COR-L47 (cell line): Measurements from ENCODE around the gene ECSCR.

Source experiments
- DNase-seq: peaks from one replicate; lab custom pipeline; 2025; lab: John Stamatoyannopoulos, UW

Gene ECSCR

DNA sequence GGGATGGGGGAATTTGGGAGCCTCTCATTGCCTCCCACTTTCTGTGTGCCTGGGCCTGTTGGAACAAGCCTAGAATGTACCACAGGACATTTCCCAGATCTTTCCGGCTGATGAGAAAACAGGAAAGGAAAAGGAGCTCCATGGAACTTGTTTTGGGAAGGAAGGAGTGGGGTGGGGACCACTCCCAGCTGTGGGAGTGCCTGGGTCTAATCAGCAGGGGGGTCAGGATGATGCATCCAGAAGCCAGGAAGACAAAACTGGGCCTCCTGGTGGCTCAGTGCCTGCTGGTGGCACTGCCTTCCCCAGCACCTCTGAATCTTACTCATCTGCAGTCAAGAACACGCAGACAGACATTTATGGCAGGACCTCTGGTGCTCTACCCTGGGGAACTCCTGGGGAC lies 11.0 kb upstream of the ECSCR start:
- no peak for DNase-seq

DNA sequence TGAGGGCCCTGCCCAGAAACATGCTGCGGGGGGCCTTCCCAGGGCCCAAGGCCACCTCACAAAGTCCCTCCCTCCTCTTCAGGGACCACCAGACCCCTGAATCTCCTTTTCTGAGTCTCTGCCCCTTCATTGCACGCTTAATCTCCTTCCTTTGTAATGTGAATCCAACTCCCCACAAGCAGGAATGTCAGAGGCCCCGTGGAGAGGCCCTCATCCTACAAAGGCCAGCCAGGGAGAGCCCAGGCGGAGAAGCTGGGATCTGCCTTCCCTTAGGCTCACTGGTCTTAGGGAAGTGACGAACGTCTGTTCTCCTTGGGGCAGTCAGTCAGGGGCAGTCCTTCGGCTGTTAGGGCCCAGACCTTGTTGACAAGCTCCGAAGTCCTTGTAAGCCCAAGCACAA lies 10.6 kb upstream of the ECSCR start:
- no peak for DNase-seq

DNA sequence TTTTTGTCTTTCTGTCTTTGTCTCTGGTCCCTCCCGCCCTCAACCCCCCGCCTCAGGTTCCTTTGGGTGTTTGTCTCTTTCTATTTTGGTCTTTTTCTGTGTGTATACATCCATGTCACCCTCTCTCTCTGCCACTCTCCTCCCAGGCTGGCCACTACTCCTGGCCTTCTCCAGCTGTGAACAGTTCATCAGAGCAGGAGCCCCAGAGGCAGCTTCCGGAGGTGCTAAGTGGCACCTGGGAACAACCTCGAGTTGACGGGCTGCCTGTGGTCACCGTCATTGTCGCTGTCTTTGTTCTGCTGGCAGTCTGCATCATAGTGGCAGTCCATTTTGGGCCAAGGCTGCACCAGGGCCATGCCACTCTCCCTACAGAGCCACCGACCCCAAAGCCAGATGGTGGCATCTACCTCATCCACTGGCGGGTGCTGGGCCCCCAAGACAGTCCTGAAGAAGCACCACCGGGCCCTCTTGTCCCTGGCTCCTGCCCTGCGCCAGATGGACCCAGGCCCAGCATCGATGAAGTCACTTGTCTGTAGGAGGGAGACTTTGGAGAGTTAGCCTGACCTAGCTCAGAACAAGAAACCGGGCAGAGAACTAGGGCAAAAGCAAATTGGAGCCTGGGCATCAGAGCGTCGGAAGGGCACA lies 10.0 kb upstream of the ECSCR start:
- no peak for DNase-seq

DNA sequence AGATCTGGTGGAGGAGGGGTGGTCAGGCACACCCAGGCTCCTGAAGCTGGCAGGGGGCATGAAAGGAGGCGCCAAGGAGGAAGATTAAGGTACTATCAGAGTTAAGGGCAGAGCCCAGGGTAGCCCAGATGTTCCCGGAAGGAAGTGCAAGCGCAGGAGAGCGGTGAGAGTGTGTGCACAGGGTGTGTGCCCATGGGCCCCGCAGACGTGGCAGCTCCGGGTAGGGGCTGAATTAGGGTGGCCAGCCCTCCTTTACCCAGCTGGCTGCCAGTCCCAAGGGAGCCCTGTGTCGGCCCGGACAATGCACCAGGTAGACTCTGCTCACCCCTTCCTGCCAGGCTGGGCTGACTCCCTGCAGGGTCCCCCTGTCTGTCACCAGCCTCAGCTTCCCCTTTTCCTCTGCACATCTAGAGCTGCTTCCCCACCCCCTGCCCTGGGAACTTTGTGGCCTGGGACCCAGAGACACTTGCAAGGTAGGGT lies 8.3 kb upstream of the ECSCR start, which contains the start of gene SMIM33:
TSS of gene SMIM33 (plus strand) at position 184 of the 480 bp plus-strand sequence. CDS start at position 302, 118 bp downstream.
- DNase-seq: no peak

DNA sequence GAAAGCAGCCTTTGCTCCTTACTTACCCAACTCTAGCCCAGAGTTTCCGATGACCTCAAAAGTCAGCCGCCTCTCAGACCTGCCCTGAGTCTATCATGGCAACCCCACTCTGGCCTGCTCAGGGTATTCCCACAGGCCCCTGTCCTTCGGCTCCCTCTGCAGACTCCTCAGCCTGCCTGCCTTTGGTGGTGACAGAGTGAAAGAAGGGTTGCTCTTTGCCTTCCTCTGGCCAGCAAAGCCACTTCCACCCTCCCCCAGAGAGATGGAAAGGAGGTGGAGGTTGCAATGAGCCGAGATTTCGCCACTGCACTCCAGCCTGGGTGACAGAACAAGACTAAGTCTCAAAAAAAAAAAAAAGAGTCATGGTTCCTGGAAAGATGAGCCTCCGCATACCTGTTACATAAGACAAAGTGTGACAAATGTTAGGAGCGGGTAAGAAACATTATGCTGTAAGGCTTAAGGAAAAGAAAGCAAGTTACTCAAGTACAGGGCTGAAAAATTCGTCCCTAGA lies 5.9 kb upstream of the ECSCR start:
- DNase-seq: no peak

DNA sequence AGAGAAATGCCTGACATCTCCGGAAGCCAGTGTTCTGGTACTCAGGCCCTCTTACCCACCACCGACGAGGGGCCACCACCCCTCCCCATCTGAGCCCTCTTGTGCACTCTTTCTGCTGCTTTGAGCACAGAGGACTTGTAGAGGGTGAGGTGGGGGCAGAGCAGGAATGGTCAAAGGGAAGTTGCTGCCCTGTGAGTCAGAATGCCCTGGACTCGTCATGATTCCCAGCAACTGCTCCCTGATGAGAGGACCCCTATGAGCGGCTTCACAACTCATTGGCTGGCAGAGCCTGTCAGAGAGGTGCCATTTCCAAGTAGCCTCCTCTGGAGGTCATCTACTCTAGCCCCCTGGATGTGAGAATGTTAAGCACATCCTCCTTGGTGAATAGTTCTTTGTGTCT lies 845 bp downstream of the ECSCR start:
- DNase-seq: no peak

DNA sequence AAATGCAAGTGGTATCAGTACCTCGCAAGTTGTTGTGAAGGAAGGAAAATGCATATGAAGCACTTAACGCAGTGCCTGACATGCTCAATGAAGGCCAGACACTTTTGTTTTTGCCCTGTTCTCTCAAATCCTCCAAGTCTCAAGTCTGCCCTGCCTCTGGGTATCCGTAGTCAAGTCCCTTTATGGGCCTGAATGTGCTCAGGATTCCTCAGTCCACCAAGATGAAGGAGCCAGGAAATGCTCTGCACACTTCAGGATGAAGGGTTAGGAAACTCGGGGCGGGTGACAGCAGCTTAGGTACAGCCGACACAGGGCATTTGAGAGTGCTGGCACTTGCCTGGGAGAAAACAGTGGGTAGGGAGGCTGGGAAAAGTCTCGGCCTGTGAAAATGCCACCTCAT lies 1.4 kb downstream of the ECSCR start:
- no peak for DNase-seq

DNA sequence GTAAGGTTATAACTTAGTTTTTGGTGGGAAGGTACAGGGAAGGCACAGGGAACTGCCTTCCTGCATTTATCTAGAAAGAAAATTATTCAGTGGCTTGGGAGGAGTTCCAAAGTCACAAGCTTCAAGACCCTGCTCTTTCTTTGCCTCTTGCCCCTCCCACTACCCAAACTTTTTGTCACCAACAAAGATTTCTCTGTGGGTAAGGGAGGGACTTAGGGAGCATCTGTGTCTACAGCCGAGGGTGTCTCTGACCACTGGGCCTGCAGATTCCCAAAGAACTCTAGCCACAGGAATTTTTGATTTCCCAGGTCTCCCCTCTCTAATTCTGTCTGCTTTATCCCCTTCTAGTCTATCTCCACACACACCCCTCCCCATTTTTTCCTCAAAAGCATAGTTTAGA lies 2.1 kb downstream of the ECSCR start:
- no peak for DNase-seq

DNA sequence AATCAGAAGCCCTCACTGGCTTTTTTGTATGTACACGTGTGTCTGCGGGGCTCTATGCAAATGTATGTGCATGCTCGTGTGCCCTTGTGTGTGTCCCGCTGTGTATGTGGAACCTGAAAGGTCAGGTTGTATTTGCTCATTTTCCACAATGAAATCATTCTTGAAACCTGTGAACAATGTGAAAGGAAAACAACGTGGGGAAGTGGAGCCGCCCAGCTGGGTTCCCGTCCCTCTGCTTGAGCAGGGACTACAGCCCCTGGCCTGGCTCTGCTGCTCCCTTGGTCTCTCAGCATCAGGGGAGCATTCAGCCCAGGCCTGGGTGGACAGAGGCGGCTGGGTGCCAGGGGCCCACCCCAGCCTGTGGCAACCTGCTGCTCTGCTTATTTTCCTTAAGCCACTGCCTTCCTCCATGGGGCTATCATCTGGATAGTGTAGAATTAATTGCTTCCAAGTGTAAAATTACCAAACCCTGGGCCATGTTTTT lies 3.0 kb downstream of the ECSCR start:
- no peak for DNase-seq

DNA sequence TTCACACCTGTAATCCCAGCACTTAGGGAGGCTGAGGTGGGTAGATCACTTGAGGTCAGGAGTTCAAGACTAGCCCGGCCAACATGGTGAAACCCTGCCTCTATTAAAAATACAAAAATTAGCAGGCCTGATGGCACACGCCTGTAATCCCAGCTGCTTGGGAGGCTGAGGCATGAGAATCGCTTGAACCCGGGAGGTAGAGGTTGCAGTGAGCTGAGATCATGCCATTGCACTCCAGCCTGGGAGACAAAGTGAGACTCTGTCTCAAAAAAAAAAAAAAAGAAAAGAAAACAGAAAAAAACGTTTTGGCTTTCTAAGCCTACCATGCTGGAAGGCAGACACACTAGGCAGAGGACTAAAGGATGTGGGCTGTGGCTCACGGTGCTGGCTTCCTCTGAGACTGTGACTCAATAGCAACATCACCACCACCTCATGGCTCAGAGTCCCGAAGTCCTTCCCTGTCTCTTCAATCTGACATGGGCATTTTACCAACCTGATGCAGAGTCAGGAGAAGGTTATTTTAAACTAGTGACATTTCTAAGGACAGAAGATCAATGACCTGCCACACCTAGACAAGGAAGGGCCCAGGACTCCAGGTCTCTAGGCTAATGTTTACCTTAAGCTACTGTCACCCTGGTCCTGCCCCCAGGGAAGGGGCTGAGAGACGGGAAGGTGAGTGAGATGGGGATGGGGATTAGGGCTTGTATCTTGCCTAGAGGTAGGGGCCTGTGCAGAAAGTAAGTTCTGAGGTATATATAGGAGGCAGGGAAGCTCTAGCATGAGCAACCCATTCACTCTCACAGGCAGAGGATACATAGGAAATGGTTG lies 3.7 kb downstream of the ECSCR start:
- DNase-seq: no peak

DNA sequence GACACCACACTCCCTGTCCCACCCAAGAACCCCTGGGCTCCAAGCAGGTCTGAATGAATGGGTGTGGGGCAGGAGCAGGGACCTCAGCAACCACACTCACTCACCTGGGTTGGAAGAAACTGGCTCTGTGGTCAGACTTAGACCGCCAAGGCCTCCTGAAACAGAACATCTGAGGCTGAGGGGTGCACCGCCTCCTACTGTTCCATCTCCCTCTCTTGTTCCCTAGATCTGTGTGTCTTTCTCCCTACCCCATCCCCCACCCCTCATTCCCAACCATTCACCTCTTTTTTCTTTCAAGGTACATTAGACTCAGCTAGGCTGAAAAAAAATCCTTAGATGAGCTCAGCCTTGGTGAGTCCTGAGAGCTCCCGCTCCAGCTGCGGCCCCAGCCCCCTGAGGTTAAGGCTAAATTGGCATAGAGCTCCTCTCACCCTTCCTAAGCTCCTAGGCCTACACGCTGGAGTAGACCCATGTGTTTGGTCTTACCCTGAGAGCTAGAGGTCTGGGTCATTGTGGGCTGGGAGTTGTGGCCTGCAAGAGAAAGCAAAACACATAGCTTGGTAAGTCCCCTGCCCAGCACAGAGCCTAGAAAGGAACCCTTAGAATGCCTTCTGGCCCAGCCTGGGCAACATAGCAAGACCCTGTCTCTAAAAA lies 4.8 kb downstream of the ECSCR start:
- no peak for DNase-seq

DNA sequence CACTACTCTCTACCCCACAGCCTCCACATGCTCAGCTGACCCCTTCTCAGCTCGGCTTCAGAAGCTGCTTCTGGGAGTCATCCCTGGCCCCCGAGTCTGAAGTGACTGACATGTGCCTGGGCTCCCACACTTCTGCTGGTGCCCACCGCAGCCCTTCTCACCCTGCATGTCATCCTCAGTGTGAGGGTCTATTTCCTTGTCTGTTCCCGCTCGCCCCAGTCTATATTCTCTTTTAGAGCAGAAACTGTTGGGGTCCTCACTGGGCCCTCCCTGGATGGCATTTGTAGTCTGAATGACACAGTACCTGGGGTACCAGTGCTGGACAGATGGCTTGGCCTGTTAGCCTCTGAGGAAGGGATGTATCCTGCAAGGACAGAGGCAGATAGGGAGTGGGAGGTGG lies 5.3 kb downstream of the ECSCR start:
- no peak for DNase-seq

DNA sequence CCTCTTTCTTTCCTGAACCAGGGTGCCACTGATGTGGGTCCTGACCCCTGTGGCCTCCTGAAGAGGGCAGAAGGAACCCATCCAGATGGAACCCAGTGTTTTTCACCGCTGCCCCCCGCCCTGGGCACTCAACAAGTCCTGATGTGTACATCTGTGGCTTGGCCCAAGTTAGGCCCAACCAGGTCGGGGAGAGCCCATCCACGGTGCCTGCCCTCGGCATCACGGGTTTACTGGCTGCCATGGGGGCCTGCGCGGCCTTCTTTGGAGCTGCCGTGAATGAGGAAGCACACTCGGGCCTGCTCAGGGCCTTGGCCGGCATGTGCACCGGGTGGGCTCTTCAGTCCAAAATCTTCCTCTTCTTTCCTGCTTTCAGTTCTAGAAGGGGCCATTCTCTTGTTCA lies 5.8 kb downstream of the ECSCR start:
- DNase-seq: no peak

DNA sequence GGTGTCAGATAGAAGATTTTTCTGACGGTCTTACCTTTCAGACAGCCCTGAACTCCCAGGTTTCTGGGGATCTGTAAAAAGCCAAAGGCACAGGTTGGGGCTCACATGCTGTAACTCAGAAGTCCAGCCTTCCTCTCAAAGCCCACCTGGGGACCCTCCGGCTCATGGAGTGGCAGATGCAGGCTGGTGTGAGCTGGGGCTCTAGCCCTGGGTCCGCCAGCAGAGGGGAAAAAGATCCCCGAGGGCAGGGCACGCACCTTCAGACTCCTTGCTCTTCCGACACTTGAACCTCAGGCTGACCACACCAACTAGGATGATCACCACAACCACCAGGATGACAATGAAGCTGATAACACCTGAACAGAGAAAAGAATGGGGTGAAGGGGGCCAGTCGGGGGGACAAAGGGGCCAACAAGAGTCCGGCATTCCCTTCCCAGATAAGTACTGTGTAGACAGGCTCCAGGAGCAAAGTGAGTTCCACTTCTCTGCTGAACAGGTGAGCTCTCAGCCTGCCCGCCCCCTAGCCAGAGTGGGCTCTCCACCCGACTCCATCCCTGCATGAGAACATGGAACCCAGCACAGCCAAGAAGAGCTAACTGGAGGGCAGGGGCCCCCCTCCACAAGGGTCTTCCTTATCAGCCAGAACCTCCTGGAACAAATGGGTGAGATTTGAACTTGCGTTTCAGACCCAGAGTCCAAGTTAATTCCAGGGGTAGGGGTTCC lies 7.8 kb downstream of the ECSCR start:
- DNase-seq: no peak

DNA sequence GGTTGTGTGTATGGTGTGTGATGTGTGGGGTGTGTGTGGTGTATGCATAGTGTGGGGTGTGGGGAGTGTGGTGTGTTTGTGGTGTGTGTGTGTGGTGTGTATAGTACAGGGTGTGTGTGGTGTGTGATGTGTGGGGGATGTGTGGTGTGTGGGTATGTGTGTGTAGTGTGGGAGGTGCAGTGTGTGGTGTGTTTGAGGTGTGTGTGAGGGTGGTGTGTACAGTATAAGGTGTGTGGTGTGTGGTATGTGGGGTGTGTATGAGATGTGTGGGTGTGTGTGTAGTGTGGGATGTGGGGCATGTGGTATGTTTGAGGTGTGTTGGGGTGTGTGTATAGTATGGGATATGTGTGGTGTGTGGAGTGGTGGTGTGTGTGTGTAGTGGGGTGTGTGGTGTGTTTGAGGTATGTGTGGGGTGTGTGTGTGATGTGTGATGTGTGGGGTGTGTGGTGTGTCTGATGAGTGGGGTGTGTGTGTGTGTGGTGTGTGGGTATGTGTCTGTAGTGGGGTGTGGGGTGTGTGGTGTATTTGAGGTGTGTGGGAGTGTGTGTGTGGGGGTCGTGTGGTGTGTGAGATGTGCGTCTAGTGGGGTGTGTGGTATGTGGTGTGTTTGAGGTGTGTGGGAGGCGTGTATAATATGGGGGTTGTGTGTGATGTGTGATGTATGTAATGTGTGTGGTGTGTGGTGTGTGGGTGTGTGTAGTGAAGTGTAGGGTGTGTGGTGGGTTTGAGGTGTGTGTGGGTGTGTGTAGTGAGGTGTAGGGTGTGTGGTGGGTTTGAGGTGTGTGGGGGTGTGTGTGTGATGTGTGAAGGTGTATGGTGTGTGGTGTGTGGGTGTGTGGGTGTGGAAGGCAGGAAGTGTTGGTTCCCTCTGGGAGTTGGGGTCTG lies 8.6 kb downstream of the ECSCR start:
- no peak for DNase-seq

DNA sequence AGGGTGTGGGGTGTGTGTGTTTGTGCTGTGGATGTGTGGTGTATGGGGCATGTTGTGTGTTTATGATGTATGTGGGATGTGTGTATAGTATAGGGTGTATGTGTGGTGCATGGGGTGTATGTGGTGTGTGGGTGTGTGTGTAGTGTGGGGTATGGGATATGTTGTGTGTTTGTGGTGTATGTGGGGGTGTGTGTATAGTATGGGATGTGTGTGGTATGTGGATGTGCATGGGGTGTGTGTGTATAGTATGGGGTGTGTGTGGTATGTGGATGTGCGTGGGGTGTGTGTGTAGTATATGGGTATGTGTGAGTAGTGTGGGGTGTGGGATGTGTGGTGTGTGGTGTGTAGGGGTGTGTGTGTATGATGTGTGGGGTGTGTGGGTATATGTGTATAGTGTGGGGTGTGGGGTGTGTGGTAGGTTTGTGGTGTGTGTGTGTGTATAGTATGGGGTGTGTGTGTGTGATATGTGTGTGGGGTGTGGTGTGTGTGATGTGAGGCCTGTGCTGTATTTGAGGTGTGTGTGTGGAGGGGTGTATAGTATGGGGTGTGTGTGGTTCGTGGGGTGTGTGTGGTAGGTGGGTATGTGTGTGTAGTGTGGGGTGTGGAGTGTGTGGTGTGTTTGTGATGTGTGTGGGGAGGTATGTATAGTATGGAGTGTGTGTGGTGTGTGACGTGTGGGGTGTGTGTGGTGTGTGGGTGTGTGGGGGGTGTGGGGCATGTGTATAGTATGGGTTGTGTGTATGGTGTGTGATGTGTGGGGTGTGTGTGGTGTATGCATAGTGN lies 10.5 kb downstream of the ECSCR start:
- no peak for DNase-seq

DNA sequence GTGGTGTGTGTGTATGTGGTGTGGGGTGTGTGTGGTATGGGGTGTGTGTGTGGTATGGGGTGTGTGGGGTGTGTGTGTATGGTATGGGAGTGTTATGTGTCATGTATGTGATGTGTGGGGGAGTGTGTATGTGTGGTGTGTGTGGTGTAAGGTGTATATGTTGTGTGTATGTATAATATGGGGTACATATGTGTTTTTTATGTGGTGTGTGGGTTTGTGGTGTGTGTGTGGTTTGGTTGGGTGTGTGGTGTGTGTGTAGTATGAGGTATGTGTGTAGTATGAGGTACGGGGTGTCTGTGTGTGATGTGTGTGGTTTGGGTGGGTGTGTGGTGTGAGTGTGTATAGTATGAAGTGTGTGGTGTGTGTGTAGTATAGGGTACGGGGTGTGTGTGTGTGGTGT lies 11.4 kb downstream of the ECSCR start:
- no peak for DNase-seq

DNA sequence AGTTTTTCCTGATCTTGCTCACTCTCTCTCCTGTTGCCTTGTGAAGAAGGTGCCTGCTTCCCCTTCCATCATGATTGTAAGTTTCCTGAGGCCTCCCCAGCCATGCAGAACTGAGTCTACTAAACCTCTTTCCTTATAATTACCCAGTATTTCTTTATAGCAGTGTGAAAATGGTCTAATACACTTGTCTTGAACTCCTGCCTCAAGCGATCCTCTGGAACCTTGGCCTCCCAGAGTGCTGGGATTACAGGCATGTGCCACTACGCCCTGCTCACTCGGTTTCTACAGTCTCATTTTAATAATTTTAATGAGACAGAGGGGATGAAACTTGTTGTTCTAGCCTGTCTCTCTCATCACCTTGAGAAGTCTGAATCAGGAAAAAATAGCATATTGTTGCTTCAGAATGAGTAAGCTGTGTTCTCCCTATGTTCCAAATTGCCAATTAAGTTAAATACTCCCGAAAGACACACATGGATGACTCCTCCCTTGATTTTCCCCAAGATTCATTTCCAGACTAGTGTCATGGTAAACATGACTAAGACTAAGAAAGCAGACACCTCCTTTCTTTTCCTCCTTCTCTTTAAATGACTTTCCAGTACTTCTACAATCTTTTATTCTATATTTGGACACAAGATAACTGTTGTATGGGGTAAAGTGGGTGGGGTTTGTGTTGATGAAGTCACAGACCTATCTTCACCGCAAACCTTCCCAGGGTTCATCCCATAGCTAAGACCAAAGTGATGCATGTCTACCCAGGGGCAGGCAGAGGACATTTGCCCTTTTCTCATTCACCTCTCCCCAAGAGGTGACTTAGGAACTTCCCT lies 15.4 kb downstream of the ECSCR start:
- no peak for DNase-seq
